Thyroid gland (tissue), 4 donors: Measurements from ENCODE around the gene ITPR2. TPM values are rescaled to one million over a fixed set of nuclear protein-coding genes. Genes with fewer than 3 reads are reported as not detected.

Source experiments
- DNase-seq, 2 donors: peaks; one replicate each; pipeline ENCODE4 v3.0.0-alpha.2; 2019
- H3K27ac ChIP-seq, 3 donors: fragments of 200-600 bp; sonication (generic); 1 replicate in 2 of 3; 2 replicates in 1 of 3; pipeline ENCODE4 v1.5.1; 2016 to 2019; ENCODE audit warnings: mild to moderate bottlenecking in 1 of 3, moderate library complexity in 1 of 3
- H3K27me3 ChIP-seq: fragments of 200-600 bp; sonication (generic); one replicate; pipeline ENCODE4 v1.5.1; 2019
- H3K36me3 ChIP-seq, 2 donors: fragments of 200-600 bp; sonication (generic); one replicate each; pipeline ENCODE4 v1.5.1; 2016 to 2019
- H3K4me1 ChIP-seq, 2 donors: fragments of 200-600 bp; sonication (generic); one replicate each; pipeline ENCODE4 v1.5.1; 2017 to 2019
- H3K4me3 ChIP-seq, 3 donors: fragments of 200-600 bp; sonication (generic); replicated peaks in 1 of 3; 1 replicate in 2 of 3; 2 replicates in 1 of 3; pipeline ENCODE4 v1.5.1; 2016; ENCODE audit warnings: mild to moderate bottlenecking in 1 of 3
- H3K9me3 ChIP-seq: fragments of 200-600 bp; sonication (generic); one replicate; pipeline ENCODE4 v1.5.1; 2017
- POLR2A ChIP-seq, 2 donors: fragments of 450-650 bp; IDR thresholded peaks; one replicate each; pipeline ENCODE4 v1.6.1; 2017; ENCODE audit warnings: antibody characterized with exemption in 2 of 2, mild to moderate bottlenecking in 2 of 2, moderate library complexity in 1 of 2
- WGBS, 2 donors: methylation state at CpG; one replicate each; pipeline ENCODE4 v1.1.5; 2017; 5-methylcytosine and 5-hydroxymethylcytosine counted together
- intact Hi-C: fragments of 100-400 bp; cut with DNase I; formaldehyde crosslinking; loops from one replicate; pipeline ENCODE4 v1.15.1; 2023
- total RNA-seq, 4 donors: library from RNA; depleted of rRNA; stranded (reverse); fragments of >200 nt; gene quantifications; one replicate each; pipeline ENCODE4 v1.2.3, GENCODE V29; 2016
- TF ChIP-seq, protein P1 (sequence below), 6 experiments: fragments of 200-600 bp in 3 of 6; fragments of 450-650 bp in 3 of 6; sonication (generic) in 3 of 6; IDR thresholded peaks; one replicate each; pipeline ENCODE4 v1.5.1; 2016 to 2019; ENCODE audit warnings: antibody characterized with exemption in 6 of 6, mild to moderate bottlenecking in 2 of 6, inconsistent platforms in 1 of 6, moderate library complexity in 1 of 6

The ITPR2 gene
- total RNA-seq, 4 donors from 2014 or later, result 24.4 to 39.7 (median 33.7) TPM

DNA sequence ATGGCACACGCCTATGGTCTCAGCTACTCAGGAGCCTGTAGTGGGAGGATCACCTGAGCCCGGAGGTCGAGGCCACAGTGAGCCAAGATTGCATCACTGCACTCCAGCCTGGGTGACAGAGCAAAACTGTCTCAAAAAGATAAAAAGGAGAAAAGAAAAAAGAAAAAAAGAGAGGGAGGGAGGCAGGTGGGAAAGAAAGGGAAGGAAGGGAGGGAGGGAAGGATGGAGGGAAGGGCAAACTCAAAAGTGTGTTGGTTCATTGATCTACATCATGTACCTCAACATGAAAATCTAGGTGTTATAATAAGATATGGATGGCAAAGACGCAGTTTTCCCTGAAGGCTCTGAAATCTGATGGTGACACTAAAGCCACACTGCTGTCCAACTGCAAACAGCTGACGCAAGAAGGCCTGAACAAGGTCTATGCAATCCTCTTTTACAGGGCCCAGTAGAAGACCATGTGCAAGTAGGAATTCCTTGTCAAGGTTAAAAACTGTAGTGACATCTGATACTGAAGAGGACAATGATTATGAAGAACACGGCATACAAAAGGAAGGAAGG, 143.6 kb downstream of the ITPR2 start:
- no peak for DNase-seq
- Histone ChIP-seq H3K9me3 (no peaks in the 10 kb centered on the region), H3K36me3 (no peaks in the 10 kb centered on the region), H3K27ac (no peak overlapping the region), H3K4me1 (no peaks in the 10 kb centered on the region), H3K27me3 (no peaks in the 10 kb centered on the region), H3K4me3 (no peak overlapping the region)
- intact Hi-C loops, result no loop called here
- WGBS, 2 donors, result 83 to 88% methylated on average over 6 of the region's 6 CpGs
- TF ChIP-seq, protein P1, sequence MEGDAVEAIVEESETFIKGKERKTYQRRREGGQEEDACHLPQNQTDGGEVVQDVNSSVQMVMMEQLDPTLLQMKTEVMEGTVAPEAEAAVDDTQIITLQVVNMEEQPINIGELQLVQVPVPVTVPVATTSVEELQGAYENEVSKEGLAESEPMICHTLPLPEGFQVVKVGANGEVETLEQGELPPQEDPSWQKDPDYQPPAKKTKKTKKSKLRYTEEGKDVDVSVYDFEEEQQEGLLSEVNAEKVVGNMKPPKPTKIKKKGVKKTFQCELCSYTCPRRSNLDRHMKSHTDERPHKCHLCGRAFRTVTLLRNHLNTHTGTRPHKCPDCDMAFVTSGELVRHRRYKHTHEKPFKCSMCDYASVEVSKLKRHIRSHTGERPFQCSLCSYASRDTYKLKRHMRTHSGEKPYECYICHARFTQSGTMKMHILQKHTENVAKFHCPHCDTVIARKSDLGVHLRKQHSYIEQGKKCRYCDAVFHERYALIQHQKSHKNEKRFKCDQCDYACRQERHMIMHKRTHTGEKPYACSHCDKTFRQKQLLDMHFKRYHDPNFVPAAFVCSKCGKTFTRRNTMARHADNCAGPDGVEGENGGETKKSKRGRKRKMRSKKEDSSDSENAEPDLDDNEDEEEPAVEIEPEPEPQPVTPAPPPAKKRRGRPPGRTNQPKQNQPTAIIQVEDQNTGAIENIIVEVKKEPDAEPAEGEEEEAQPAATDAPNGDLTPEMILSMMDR (IDR thresholded peaks at IDR 0.05), result no peak

DNA sequence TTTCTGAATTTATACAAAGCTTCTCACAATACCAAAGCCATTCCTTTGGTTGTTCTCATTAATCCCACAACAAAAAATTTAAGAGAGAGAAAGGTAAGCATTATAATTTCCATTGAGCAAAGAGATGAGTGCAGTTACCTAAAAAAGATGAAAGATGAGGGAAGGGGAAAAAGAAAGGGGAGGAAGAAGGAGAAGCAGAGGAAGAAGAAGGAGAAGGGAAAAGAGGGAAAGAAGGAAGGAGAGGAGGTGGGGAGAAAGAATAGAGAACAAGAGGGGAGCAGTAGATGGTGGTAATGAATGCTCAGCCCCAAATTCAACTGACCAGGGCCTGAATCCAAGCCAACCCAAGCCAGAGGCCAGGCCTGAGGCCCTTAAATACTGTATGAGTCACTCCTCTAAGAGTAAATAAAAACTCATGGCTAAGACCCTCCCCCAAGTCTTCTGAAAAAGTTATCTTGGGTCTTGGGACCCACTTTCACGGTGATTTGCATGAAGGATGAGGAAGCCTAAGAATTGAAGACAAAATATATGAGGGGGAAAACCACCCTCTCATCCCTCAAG, 144.6 kb downstream of the ITPR2 start:
- DNase-seq, result no peak
- intact Hi-C loops, result no loop called here
- H3K4me3 ChIP-seq, result no peak overlapping the region
- no peaks in the 10 kb centered on the region for H3K27me3 ChIP-seq
- H3K9me3 ChIP-seq, result no peaks in the 10 kb centered on the region
- WGBS, 2 donors, result 98 to 100% methylated on average over 1 of the region's 1 CpG
- no peaks in the 10 kb centered on the region for H3K4me1 ChIP-seq
- H3K27ac ChIP-seq, result no peak overlapping the region
- H3K36me3 ChIP-seq, result peaks cover 0 to 4% of the 10 kb centered on the region in 2 donors
- TF ChIP-seq, protein P1 (IDR thresholded peaks at IDR 0.05), result no peak
- no peak for TF ChIP-seq POLR2A (IDR thresholded peaks at IDR 0.05)

DNA sequence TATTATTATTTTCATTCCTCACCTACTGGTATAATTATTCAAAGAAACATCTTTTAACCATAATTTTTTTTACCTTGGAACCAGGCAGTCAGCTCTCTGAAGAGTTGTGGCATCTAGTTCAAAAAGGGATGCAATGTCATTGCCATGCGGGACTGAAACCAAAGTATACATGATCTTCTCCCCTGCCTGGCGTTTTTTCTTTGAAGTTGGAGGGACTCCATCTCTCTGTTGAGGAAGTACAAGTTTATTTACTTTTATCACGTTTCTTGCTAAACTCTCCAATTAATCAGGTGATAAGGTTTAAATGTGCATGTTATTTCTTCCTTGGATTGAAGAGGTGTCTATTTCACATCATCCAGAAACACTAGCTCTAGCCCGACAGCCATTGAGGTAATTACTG, 146.6 kb downstream of the ITPR2 start:
- 84 to 85% methylated on average over 4 of the region's 4 CpGs for WGBS, 2 donors
- no peak for DNase-seq
- no peak for TF ChIP-seq POLR2A (IDR thresholded peaks at IDR 0.05)
- TF ChIP-seq, protein P1 (IDR thresholded peaks at IDR 0.05), result no peak
- no peak overlapping the region for H3K4me3 ChIP-seq
- H3K27me3 ChIP-seq, result no peaks in the 10 kb centered on the region
- H3K27ac ChIP-seq, result no peak overlapping the region
- no peaks in the 10 kb centered on the region for H3K4me1 ChIP-seq
- no peaks in the 10 kb centered on the region for H3K9me3 ChIP-seq
- intact Hi-C loops, result no loop called here
- peaks cover 0 to 5% of the 10 kb centered on the region in 2 donors for H3K36me3 ChIP-seq

DNA sequence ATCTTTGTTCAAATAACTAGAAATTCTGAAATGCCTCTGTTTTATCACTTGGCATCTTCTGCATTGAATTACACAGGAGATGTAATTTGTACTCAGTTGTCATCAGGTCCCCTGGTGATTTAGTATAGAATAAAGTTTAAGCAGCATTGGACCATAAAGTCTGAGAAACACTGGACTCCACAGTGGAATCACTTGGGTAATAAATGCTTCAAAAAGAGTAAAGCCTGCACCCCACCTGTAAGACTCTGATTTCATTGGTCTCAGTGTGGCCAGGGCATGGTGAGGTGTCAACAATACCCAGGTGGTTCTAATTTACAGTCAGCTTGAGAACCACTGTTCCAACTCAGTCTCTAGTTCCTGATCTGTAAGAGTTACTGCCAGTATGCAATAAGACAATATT, 148.9 kb downstream of the ITPR2 start:
- Histone ChIP-seq H3K4me3 (no peak overlapping the region), H3K27me3 (no peaks in the 10 kb centered on the region), H3K9me3 (no peaks in the 10 kb centered on the region), H3K4me1 (no peaks in the 10 kb centered on the region), H3K27ac (no peak overlapping the region), H3K36me3 (peaks cover 0 to 5% of the 10 kb centered on the region in 2 donors)
- DNase-seq, result no peak
- TF ChIP-seq, protein P1 (IDR thresholded peaks at IDR 0.05), result no peak
- no peak for TF ChIP-seq POLR2A (IDR thresholded peaks at IDR 0.05)
- intact Hi-C loops, result no loop called here

DNA sequence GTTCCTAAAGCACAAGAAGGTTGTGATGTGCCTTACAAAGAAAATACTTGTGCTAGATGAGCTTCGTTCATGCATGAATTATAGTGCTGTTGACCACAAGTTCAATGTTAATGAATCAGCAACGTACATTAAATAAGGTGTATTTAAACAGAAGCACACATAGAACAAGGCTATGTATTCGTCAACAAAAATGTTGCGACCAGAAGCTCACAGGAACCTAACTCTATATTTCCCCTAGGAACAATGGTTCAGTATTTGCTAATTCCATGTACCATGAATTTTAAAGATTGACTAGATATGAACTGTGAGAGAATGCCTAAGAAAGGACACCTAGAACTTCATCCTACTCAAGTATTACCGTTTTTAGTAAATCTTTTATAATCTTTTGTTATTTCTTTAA, 149.6 kb downstream of the ITPR2 start:
- H3K36me3 ChIP-seq, result peaks cover 0 to 5% of the 10 kb centered on the region in 2 donors
- DNase-seq, result no peak
- no peaks in the 10 kb centered on the region for H3K4me1 ChIP-seq
- H3K27me3 ChIP-seq, result no peaks in the 10 kb centered on the region
- intact Hi-C loops, result no loop called here
- 89 to 95% methylated on average over 5 of the region's 5 CpGs for WGBS, 2 donors
- H3K27ac ChIP-seq, result no peak overlapping the region
- TF ChIP-seq POLR2A (IDR thresholded peaks at IDR 0.05), result no peak
- TF ChIP-seq, protein P1 (IDR thresholded peaks at IDR 0.05), result no peak
- no peak overlapping the region for H3K4me3 ChIP-seq
- no peaks in the 10 kb centered on the region for H3K9me3 ChIP-seq
